ENCODE measurements around the gene NT5E. TPM values are rescaled to one million over a fixed set of nuclear protein-coding genes. Genes with fewer than 3 reads are reported as not detected.

Gene NT5E
- total RNA-seq, 1 donor from 2014 or later: 18.0 TPM

GRCh38 chr6:85406641-85407075 lies 43.2 kb upstream of the NT5E start:
- Histone ChIP-seq H3K4me3 (no peak overlapping the region), H3K4me1 (peaks cover 12% of the 10 kb centered on the region), H3K36me3 (no peaks in the 10 kb centered on the region), H3K27me3 (ENCODE audit: low read depth) (no peaks in the 10 kb centered on the region), H3K27ac (no peak overlapping the region), H3K9me3 (no peaks in the 10 kb centered on the region)
- DNase-seq: no peak
- intact Hi-C loops (cut with DNase I): no loop called here
- no peak for TF ChIP-seq CTCF (IDR thresholded peaks at IDR 0.05)
- no peak for ATAC-seq

GRCh38 chr6:85408039-85408438 lies 41.8 kb upstream of the NT5E start:
- no peak for TF ChIP-seq CTCF (IDR thresholded peaks at IDR 0.05)
- intact Hi-C loops (cut with DNase I): no loop called here
- H3K27me3 ChIP-seq (ENCODE audit: low read depth): no peaks in the 10 kb centered on the region
- H3K36me3 ChIP-seq: no peaks in the 10 kb centered on the region
- no peak for DNase-seq
- no peaks in the 10 kb centered on the region for H3K9me3 ChIP-seq
- no peak for ATAC-seq
- H3K4me3 ChIP-seq: no peak overlapping the region
- H3K4me1 ChIP-seq: peaks cover 12% of the 10 kb centered on the region
- H3K27ac ChIP-seq: no peak overlapping the region

DNA sequence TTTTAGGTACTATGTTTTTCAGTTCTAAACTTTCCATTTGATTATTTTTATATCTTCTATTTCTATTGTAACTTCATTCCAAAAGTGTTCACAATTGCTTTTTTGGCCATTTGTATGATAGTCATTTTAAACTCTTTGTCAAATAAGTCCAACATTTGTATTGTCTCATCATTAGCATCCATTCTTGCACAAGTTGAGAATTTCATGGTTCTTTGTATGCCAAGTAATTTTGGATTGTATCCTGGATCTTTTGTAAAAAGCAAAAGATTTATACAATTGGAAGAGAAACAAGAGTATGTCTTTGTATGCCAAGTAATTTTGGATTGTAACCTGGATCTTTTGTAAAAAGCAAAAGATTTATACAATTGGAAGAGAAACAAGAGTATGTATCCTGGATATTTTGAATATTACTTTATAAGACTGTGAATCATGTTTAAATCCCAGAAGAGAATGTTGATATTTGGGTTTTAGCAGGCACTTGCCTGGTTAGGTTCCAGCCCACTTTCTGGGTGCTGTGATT lies 36.9 kb upstream of the NT5E start:
- DNase-seq (no peak), ATAC-seq (no peak)
- Histone ChIP-seq H3K36me3 (no peaks in the 10 kb centered on the region), H3K27me3 (ENCODE audit: low read depth) (no peaks in the 10 kb centered on the region), H3K9me3 (no peaks in the 10 kb centered on the region), H3K4me3 (no peak overlapping the region), H3K4me1 (no peaks in the 10 kb centered on the region), H3K27ac (no peak overlapping the region)
- intact Hi-C loops (cut with DNase I): no loop called here
- TF ChIP-seq CTCF (IDR thresholded peaks at IDR 0.05): no peak

GRCh38 chr6:85416049-85416448 lies 33.8 kb upstream of the NT5E start:
- no peak overlapping the region for H3K4me3 ChIP-seq
- no peaks in the 10 kb centered on the region for H3K9me3 ChIP-seq
- ATAC-seq (no peak), DNase-seq (no peak)
- no peak for TF ChIP-seq CTCF (IDR thresholded peaks at IDR 0.05)
- no peaks in the 10 kb centered on the region for H3K27me3 ChIP-seq (ENCODE audit: low read depth)
- no peaks in the 10 kb centered on the region for H3K4me1 ChIP-seq
- intact Hi-C loops (cut with DNase I): no loop called here
- H3K27ac ChIP-seq: no peak overlapping the region
- H3K36me3 ChIP-seq: no peaks in the 10 kb centered on the region

DNA sequence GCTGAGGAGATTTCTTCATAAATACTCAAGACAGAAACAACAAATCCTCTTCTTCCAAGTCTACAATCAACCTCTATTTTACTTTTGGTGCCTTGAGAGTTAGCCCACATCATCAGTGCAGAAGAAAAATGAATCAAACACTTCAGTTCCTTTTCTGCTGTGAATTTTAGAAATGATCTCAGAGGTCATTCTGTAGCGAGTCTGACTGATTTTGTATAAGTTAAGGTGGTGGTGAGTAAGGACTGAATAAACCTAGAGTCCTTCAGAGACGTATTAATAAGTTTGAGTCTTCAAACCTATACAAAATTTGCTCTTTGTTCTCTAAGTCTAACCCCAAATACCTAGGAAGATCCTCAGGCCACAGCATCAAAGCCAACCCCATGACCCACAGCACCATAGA lies 33.1 kb upstream of the NT5E start:
- Histone ChIP-seq H3K4me3 (no peak overlapping the region), H3K27me3 (ENCODE audit: low read depth) (no peaks in the 10 kb centered on the region), H3K36me3 (no peaks in the 10 kb centered on the region), H3K27ac (no peak overlapping the region), H3K4me1 (no peaks in the 10 kb centered on the region), H3K9me3 (no peaks in the 10 kb centered on the region)
- ATAC-seq (no peak), DNase-seq (no peak)
- intact Hi-C loops (cut with DNase I): no loop called here
- TF ChIP-seq CTCF (IDR thresholded peaks at IDR 0.05): no peak

- no peaks in the 10 kb centered on the region for H3K36me3 ChIP-seq
- intact Hi-C loops (cut with DNase I): no loop called here
- no peak for DNase-seq
- H3K27ac ChIP-seq: no peak overlapping the region
- no peak for ATAC-seq
- no peaks in the 10 kb centered on the region for H3K9me3 ChIP-seq
- H3K27me3 ChIP-seq (ENCODE audit: low read depth): no peaks in the 10 kb centered on the region
- H3K4me3 ChIP-seq: no peak overlapping the region
- TF ChIP-seq CTCF (IDR thresholded peaks at IDR 0.05): no peak
- H3K4me1 ChIP-seq: no peaks in the 10 kb centered on the region
Measured at GRCh38 chr6:85417336-85417735, 32.5 kb upstream of the NT5E start.
